Inferior parietal cortex (tissue), 1 donor: Measurements from ENCODE around the gene CAGE1.
"Not testable (repeated sequence)": the region's sequence is repeated elsewhere in the genome, so short reads cannot be mapped to it uniquely, and the experiment has no call there.

Source experiments
- DNase-seq: peaks from one replicate; pipeline ENCODE4 v3.0.0-alpha.2; 2016; ENCODE audit errors: extremely low spot score

Gene CAGE1

GRCh38 chr6:7339007-7339732 is 50.4 kb downstream of the CAGE1 start:
- DNase-seq, result not testable (repeated sequence)

GRCh38 chr6:7338031-7338430 is 51.5 kb downstream of the CAGE1 start:
- DNase-seq, result no peak

- no peak for DNase-seq
Observed at GRCh38 chr6:7335519-7335918, 54.0 kb downstream of the CAGE1 start.

GRCh38 chr6:7334685-7335084 is 54.9 kb downstream of the CAGE1 start:
- DNase-seq, result no peak

GRCh38 chr6:7332090-7332745 is 57.3 kb downstream of the CAGE1 start:
- DNase-seq, result no peak

- no peak for DNase-seq
Observed at GRCh38 chr6:7331452-7331851, 58.1 kb downstream of the CAGE1 start.

- DNase-seq, result no peak
Observed at GRCh38 chr6:7328243-7328642, 61.3 kb downstream of the CAGE1 start.

GRCh38 chr6:7325750-7326149 is 63.8 kb downstream of the CAGE1 start:
- no peak for DNase-seq

- no peak for DNase-seq
Observed at GRCh38 chr6:7324520-7324919, 65.0 kb downstream of the CAGE1 start.

- DNase-seq, result no peak
Observed at GRCh38 chr6:7323074-7323473, 66.5 kb downstream of the CAGE1 start.

GRCh38 chr6:7321866-7322265 is 67.7 kb downstream of the CAGE1 start:
- not testable (repeated sequence) for DNase-seq

GRCh38 chr6:7319406-7319805 is 70.1 kb downstream of the CAGE1 start:
- DNase-seq, result not testable (repeated sequence)

- no peak for DNase-seq
Observed at GRCh38 chr6:7317538-7317937, 72.0 kb downstream of the CAGE1 start.

GRCh38 chr6:7316658-7317533 is 72.6 kb downstream of the CAGE1 start:
- DNase-seq, result no peak

GRCh38 chr6:7315948-7316365 is 73.6 kb downstream of the CAGE1 start:
- DNase-seq, result no peak

GRCh38 chr6:7315087-7315947 is 74.2 kb downstream of the CAGE1 start:
- not testable (repeated sequence) for DNase-seq

- DNase-seq, result no peak
Observed at GRCh38 chr6:7314414-7314813, 75.1 kb downstream of the CAGE1 start.

- no peak for DNase-seq
Observed at GRCh38 chr6:7313505-7314165, 75.9 kb downstream of the CAGE1 start.

GRCh38 chr6:7312616-7313504 is 76.7 kb downstream of the CAGE1 start, which contains the start of gene SSR1:
Gene SSR1, minus strand, starts transcription at chr6:7313199. Its CDS starts 79 bp downstream, at chr6:7313120.
- peak; percentile 95 for DNase-seq
